ENCODE measurements around the gene PLA2G4A.

Gene PLA2G4A

GRCh38 chr1:186834399-186834958 is 5.7 kb downstream of the PLA2G4A start:
- DNase-seq, result no peak

- DNase-seq, result no peak
These were observed 6.7 kb downstream of the PLA2G4A start for GRCh38 chr1:186835448-186835847.

GRCh38 chr1:186837806-186838205 is 9.1 kb downstream of the PLA2G4A start:
- no peak for DNase-seq

- DNase-seq, result peak in 1 of 2 donors; percentile 44
These were observed 9.8 kb downstream of the PLA2G4A start for GRCh38 chr1:186838380-186839040.

GRCh38 chr1:186839041-186839400 is 10.3 kb downstream of the PLA2G4A start:
- DNase-seq, result no peak

- DNase-seq, result no peak
These were observed 12.8 kb downstream of the PLA2G4A start for GRCh38 chr1:186841599-186841998.

- DNase-seq, result no peak
These were observed 13.8 kb downstream of the PLA2G4A start for GRCh38 chr1:186842547-186842946.

- DNase-seq, result no peak
These were observed 14.5 kb downstream of the PLA2G4A start for GRCh38 chr1:186843226-186843625.

GRCh38 chr1:186843931-186844330 is 15.2 kb downstream of the PLA2G4A start:
- no peak for DNase-seq

GRCh38 chr1:186845576-186846210 is 16.9 kb downstream of the PLA2G4A start:
- DNase-seq, result peak; percentile 21 to 35

- DNase-seq, result peak in 1 of 2 donors; percentile 23
These were observed 19.9 kb downstream of the PLA2G4A start for GRCh38 chr1:186848509-186849130.

- peak; percentile 48 to 51 for DNase-seq
These were observed 20.5 kb downstream of the PLA2G4A start for GRCh38 chr1:186849271-186849671.

- peak in 1 of 2 donors; percentile 57 for DNase-seq
These were observed 21.1 kb downstream of the PLA2G4A start for GRCh38 chr1:186849826-186850225.

GRCh38 chr1:186854102-186854501 is 25.4 kb downstream of the PLA2G4A start:
- no peak for DNase-seq

GRCh38 chr1:186858923-186859322 is 30.2 kb downstream of the PLA2G4A start:
- no peak for DNase-seq

GRCh38 chr1:186859995-186860394 is 31.2 kb downstream of the PLA2G4A start:
- DNase-seq, result no peak

GRCh38 chr1:186864296-186864695 is 35.5 kb downstream of the PLA2G4A start:
- no peak for DNase-seq

GRCh38 chr1:186865253-186865652 is 36.5 kb downstream of the PLA2G4A start:
- no peak for DNase-seq

GRCh38 chr1:186865857-186866256 is 37.1 kb downstream of the PLA2G4A start:
- no peak for DNase-seq

- DNase-seq, result peak in 1 of 2 donors; percentile 42
These were observed 40.9 kb downstream of the PLA2G4A start for GRCh38 chr1:186869526-186870228.

GRCh38 chr1:186871784-186872183 is 43.0 kb downstream of the PLA2G4A start:
- DNase-seq, result no peak

GRCh38 chr1:186872291-186872690 is 43.5 kb downstream of the PLA2G4A start:
- no peak for DNase-seq

- DNase-seq, result no peak
These were observed 44.9 kb downstream of the PLA2G4A start for GRCh38 chr1:186873687-186874086.

All from inflammatory macrophage (primary cell).